Thyroid gland (tissue), 4 donors: Measurements from ENCODE around the gene MACF1.

Experiments used
- CTCF ChIP-seq, 6 experiments: fragments of 200-600 bp in 3 of 6; fragments of 450-650 bp in 3 of 6; sonication (generic) in 3 of 6; IDR thresholded peaks; one replicate each; pipeline ENCODE4 v1.5.1; 2016 to 2019; ENCODE audit warnings: antibody characterized with exemption in 6 of 6, mild to moderate bottlenecking in 2 of 6, inconsistent platforms in 1 of 6, moderate library complexity in 1 of 6
- POLR2A ChIP-seq, 2 donors: fragments of 450-650 bp; IDR thresholded peaks; one replicate each; pipeline ENCODE4 v1.6.1; 2017; ENCODE audit warnings: antibody characterized with exemption in 2 of 2, mild to moderate bottlenecking in 2 of 2, moderate library complexity in 1 of 2

GRCh38 chr1:39494671-39495410 is 290.3 kb downstream of the MACF1 start:
- TF ChIP-seq CTCF (IDR thresholded peaks at IDR 0.05) (no peak), POLR2A (IDR thresholded peaks at IDR 0.05) (no peak)
